ENCODE results near the gene FAM50A.
A peak's percentile ranks its signal among the peaks of the same experiment; 100 is the strongest.

The FAM50A gene

DNA sequence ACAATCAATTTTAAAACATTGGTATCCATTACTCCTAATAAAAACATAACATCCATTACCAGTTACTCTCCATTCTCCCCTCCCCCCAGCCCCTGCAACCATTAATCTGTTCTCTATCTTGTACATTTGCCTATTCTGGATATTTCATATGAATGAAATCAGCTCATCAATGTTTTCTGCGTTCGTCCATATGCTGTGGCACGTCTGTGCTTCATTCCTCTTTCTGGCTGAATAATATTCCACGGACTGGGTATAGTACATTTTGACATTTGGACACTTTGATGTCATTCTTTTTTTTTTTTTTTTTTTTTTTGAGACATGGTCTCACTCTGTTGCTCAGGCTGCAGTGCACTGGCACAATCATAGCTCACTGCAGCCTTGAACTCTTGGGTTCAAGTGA lies 40.1 kb upstream of the FAM50A start:
- H3K9me3 Mint-ChIP-seq (ENCODE audit: low read depth) = no peaks in the 10 kb centered on the region
- H3K27ac Mint-ChIP-seq = no peak overlapping the region
- H3K36me3 Mint-ChIP-seq = peaks cover 10% of the 10 kb centered on the region
- no peak overlapping the region for H3K4me3 Mint-ChIP-seq
- H3K4me1 Mint-ChIP-seq (ENCODE audit: low read depth) = peaks cover 2% of the 10 kb centered on the region
- H3K27me3 Mint-ChIP-seq = no peaks in the 10 kb centered on the region

GRCh38 chrX:154404625-154405192 lies 39.2 kb upstream of the FAM50A start:
- peaks cover 2% of the 10 kb centered on the region for H3K36me3 Mint-ChIP-seq
- H3K4me1 Mint-ChIP-seq (ENCODE audit: low read depth) = peaks cover 2% of the 10 kb centered on the region
- H3K4me3 Mint-ChIP-seq = no peak overlapping the region
- H3K9me3 Mint-ChIP-seq (ENCODE audit: low read depth) = no peaks in the 10 kb centered on the region
- H3K27ac Mint-ChIP-seq = no peak overlapping the region
- no peaks in the 10 kb centered on the region for H3K27me3 Mint-ChIP-seq

- H3K9me3 Mint-ChIP-seq (ENCODE audit: low read depth) = no peaks in the 10 kb centered on the region
- no peaks in the 10 kb centered on the region for H3K27me3 Mint-ChIP-seq
- no peaks in the 10 kb centered on the region for H3K36me3 Mint-ChIP-seq
- no peak overlapping the region for H3K27ac Mint-ChIP-seq
- peak overlapping the region; percentile 35 for H3K4me3 Mint-ChIP-seq
- H3K4me1 Mint-ChIP-seq (ENCODE audit: low read depth) = peaks cover 5% of the 10 kb centered on the region
Observed at GRCh38 chrX:154408659-154409221, 35.2 kb upstream of the FAM50A start.

- Mint-ChIP-seq H3K4me3 (peak within 1 kb of the TSS; percentile 40), H3K27ac (no peak within 1 kb of the TSS), H3K9me3 (ENCODE audit: low read depth) (no peaks in the 10 kb centered on the region), H3K4me1 (ENCODE audit: low read depth) (peaks cover 5% of the 10 kb centered on the region), H3K36me3 (no peaks in the 10 kb centered on the region), H3K27me3 (no peaks in the 10 kb centered on the region)
Observed at GRCh38 chrX:154409222-154409871, 34.6 kb upstream of the FAM50A start, which contains the start of gene DNASE1L1. Gene DNASE1L1, minus strand, starts transcription at chrX:154409254. Its CDS starts 3,686 bp downstream, at chrX:154405568.

- peak overlapping the region; percentile 82 for H3K4me3 Mint-ChIP-seq
- H3K27ac Mint-ChIP-seq = peak overlapping the region; percentile 46
- H3K27me3 Mint-ChIP-seq = no peaks in the 10 kb centered on the region
- H3K4me1 Mint-ChIP-seq (ENCODE audit: low read depth) = peaks cover 5% of the 10 kb centered on the region
- H3K36me3 Mint-ChIP-seq = no peaks in the 10 kb centered on the region
- H3K9me3 Mint-ChIP-seq (ENCODE audit: low read depth) = no peaks in the 10 kb centered on the region
Observed at GRCh38 chrX:154411981-154412340, 32.0 kb upstream of the FAM50A start.

- Mint-ChIP-seq H3K4me1 (ENCODE audit: low read depth) (peaks cover 5% of the 10 kb centered on the region), H3K4me3 (peak overlapping the region; percentile 82), H3K27me3 (no peaks in the 10 kb centered on the region), H3K9me3 (ENCODE audit: low read depth) (no peaks in the 10 kb centered on the region), H3K36me3 (no peaks in the 10 kb centered on the region), H3K27ac (peak overlapping the region; percentile 46)
Observed at GRCh38 chrX:154412468-154412867, 31.5 kb upstream of the FAM50A start.

DNA sequence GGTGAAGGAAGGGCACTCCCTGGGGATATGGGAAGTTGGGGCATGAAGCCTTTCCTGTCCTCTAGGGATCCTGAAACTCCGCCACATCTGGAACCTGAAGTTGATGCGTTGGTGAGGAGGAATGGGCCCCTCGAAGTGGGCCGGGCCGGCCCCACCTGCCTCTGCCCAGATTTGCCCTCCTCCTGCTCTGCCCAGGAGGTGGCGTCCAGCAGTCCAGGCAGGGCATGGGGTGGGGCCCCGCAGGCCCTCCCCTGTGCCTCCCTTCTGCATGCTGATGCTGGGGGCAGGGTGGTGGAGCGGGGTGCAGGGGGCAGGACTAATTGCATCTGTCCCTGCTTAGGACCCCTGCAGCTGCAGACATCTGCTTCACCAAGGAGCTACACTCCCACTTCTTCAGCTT lies 30.8 kb upstream of the FAM50A start:
- Mint-ChIP-seq H3K4me1 (ENCODE audit: low read depth) (peaks cover 5% of the 10 kb centered on the region), H3K36me3 (no peaks in the 10 kb centered on the region), H3K27ac (no peak overlapping the region), H3K27me3 (no peaks in the 10 kb centered on the region), H3K4me3 (peak overlapping the region; percentile 82), H3K9me3 (ENCODE audit: low read depth) (no peaks in the 10 kb centered on the region)

GRCh38 chrX:154417157-154417556 lies 26.8 kb upstream of the FAM50A start:
- H3K4me3 Mint-ChIP-seq = no peak overlapping the region
- H3K4me1 Mint-ChIP-seq (ENCODE audit: low read depth) = peaks cover 3% of the 10 kb centered on the region
- no peaks in the 10 kb centered on the region for H3K36me3 Mint-ChIP-seq
- no peaks in the 10 kb centered on the region for H3K9me3 Mint-ChIP-seq (ENCODE audit: low read depth)
- H3K27me3 Mint-ChIP-seq = no peaks in the 10 kb centered on the region
- H3K27ac Mint-ChIP-seq = no peak overlapping the region

DNA sequence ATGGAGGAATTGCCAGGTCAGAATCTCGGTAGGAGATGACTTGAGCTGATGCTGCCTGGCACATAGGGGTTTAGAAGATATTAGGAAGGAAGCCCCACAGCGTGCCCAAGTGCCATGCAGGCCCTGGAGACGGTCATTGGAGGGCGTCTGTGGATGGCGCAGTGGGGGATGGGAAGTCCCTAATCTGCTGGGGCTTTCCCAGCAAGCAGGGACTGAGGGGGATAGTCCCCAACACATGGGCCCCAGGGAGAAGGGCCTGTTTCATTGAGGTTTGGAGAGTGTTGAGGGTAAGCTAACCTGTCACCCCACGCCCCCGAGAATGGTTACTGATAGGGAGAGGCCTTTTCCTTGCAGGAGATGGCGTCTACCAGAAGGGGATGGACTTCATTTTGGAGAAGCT lies 24.8 kb upstream of the FAM50A start:
- H3K27me3 Mint-ChIP-seq = no peaks in the 10 kb centered on the region
- H3K4me1 Mint-ChIP-seq (ENCODE audit: low read depth) = peaks cover 2% of the 10 kb centered on the region
- no peaks in the 10 kb centered on the region for H3K36me3 Mint-ChIP-seq
- H3K27ac Mint-ChIP-seq = no peak overlapping the region
- no peaks in the 10 kb centered on the region for H3K9me3 Mint-ChIP-seq (ENCODE audit: low read depth)
- no peak overlapping the region for H3K4me3 Mint-ChIP-seq

- H3K27ac Mint-ChIP-seq = no peak overlapping the region
Observed at GRCh38 chrX:154419688-154420401, 24.1 kb upstream of the FAM50A start.

DNA sequence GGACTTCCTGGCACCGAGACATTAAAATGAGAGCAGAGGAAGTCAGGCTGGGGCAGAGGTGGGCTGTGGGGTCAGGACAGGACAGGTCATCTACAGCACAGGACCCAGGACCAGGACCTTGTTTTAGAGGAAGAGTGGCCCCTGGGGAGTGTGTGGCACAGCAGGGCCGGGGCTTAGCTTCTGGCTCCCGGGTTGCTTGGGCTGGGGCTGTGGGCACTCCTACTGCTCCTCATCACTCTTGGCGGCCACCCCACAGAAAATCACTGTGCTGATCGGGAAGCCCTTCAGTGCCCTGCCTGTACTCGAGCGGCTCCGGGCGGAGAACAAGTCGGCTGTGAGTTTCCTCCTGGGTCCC lies 23.6 kb upstream of the FAM50A start:
- Mint-ChIP-seq H3K4me3 (no peak overlapping the region), H3K27me3 (no peaks in the 10 kb centered on the region), H3K36me3 (no peaks in the 10 kb centered on the region), H3K9me3 (ENCODE audit: low read depth) (no peaks in the 10 kb centered on the region), H3K4me1 (ENCODE audit: low read depth) (peaks cover 2% of the 10 kb centered on the region), H3K27ac (no peak overlapping the region)

More at GRCh38 chrX:154419688-154420401, 24.1 kb upstream of the FAM50A start:
- H3K4me3 Mint-ChIP-seq = no peak overlapping the region
- H3K27me3 Mint-ChIP-seq = no peaks in the 10 kb centered on the region
- peaks cover 2% of the 10 kb centered on the region for H3K4me1 Mint-ChIP-seq (ENCODE audit: low read depth)
- H3K9me3 Mint-ChIP-seq (ENCODE audit: low read depth) = no peaks in the 10 kb centered on the region
- no peaks in the 10 kb centered on the region for H3K36me3 Mint-ChIP-seq

DNA sequence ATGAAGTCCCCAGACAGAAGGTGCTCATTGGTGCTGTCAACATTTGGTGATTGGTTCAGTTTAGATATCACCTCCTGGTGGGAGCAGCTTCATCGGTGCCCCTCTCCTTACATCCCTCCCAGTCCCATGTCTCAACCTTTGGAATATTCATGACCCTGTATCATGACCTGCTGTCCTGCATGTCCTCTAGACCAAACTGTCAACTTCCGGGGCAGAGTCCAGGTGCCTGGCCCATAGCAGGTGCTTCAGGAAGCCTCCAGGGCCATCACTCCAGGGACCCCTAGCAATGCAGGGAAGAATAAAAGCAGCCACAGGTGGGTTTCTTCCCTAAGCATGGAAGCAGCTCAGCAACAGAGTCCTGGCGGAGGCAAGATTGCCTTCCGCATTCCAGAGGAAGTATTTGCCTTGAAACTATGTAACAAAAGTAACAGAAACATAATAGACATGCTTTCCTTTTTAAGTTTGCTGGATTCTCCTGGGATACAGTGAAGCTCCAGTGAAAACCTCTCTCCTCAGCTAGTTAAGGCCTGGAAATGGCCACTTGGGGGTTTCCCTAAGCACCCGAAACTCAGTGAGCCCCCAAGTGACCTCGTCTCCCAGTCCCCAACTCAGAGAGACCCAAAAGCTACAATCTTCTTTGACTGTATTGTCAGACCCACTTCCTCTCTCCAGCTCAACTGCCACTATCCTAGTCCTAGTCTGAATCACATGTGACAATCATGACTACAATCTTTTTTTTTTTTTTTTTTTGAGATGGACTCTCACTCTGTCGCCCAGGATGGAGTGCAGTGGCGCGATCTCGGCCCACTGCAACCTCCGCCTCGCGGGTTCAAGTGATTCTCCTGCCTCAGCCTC lies 16.8 kb upstream of the FAM50A start:
- H3K27ac Mint-ChIP-seq = no peak overlapping the region
- no peak overlapping the region for H3K4me3 Mint-ChIP-seq
- H3K4me1 Mint-ChIP-seq (ENCODE audit: low read depth) = peaks cover 22% of the 10 kb centered on the region
- H3K36me3 Mint-ChIP-seq = no peaks in the 10 kb centered on the region
- no peaks in the 10 kb centered on the region for H3K27me3 Mint-ChIP-seq
- no peaks in the 10 kb centered on the region for H3K9me3 Mint-ChIP-seq (ENCODE audit: low read depth)

DNA sequence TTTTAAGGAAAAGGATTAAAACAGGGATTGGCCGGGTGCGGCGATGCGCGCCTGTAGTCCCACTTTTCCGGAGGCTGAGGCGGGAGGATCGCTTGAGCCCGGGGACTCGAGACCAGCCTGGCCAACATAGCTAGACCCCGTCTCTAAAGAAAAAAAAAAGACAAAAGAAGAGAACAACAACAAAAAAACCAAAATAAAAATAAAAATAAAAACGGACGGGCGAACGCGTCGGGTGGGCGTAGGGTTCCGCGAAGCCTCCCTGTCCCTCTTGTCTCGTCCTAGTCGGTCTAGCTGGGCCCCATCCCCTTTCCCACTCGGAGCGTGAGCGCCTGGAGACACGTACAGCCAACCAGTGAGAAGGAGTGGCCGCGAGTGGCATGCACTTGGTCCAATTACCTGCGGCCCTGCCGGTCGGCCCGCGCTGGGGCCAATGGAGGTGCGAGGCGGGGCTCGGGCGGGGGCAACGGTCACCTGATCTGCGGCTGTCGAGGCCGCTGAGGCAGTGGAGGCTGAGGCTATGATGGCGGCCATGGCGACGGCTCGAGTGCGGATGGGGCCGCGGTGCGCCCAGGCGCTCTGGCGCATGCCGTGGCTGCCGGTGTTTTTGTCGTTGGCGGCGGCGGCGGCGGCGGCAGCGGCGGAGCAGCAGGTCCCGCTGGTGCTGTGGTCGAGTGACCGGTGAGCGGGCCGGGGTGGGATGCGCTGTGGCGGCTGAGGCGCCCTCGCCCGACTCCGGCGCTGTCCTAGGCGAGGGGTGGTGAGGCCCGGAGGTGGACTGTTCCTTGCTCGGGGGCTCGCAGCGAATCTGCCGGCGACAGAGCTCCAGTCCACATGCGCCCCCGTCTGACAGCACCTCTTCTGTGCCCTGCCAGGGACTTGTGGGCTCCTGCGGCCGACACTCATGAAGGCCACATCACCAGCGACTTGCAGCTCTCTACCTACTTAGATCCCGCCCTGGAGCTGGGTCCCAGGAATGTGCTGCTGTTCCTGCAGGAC lies 15.5 kb upstream of the FAM50A start, which contains the start of gene ATP6AP1:
Gene ATP6AP1, plus strand, starts transcription at position 502 of the 996 bp plus-strand sequence. Its CDS starts 16 bp downstream, at position 518.
- Mint-ChIP-seq H3K27ac (peak within 1 kb of the TSS; percentile 75), H3K9me3 (ENCODE audit: low read depth) (no peaks in the 10 kb centered on the region), H3K4me3 (peak within 1 kb of the TSS; percentile 78), H3K4me1 (ENCODE audit: low read depth) (peaks cover 22% of the 10 kb centered on the region), H3K27me3 (no peaks in the 10 kb centered on the region), H3K36me3 (no peaks in the 10 kb centered on the region)

All from activated naive CD8-positive, alpha-beta T cell (primary cell).